K562 (cell line): ENCODE results near the gene CLEC17A. TPM values are rescaled to one million over a fixed set of nuclear protein-coding genes. Genes with fewer than 3 reads are reported as not detected.

Source experiments
- ARID2 ChIP-seq: fragments of 450-650 bp; IDR thresholded peaks from 2 replicates; pipeline ENCODE4 v1.6.1; 2017; ENCODE audit warnings: antibody characterized with exemption, mild to moderate bottlenecking
- BCOR ChIP-seq: fragments of 450-650 bp; IDR thresholded peaks from 2 replicates; pipeline ENCODE4 v1.6.1; 2016
- BRF1 ChIP-seq: IDR thresholded peaks from 3 replicates; pipeline ENCODE4 v1.6.1; 2011; ENCODE audit warnings: borderline replicate concordance, mild to moderate bottlenecking; ENCODE audit not compliant: insufficient read length; ENCODE audit errors: extremely low read depth
- CC2D1A ChIP-seq: fragments of 450-650 bp; IDR thresholded peaks from 2 replicates; pipeline ENCODE4 v1.6.1; 2017; ENCODE audit warnings: mild to moderate bottlenecking
- CTBP1 ChIP-seq: fragments of 450-650 bp; IDR thresholded peaks from 2 replicates; pipeline ENCODE4 v1.6.1; 2016; ENCODE audit warnings: borderline replicate concordance
- EP300 ChIP-seq: IDR thresholded peaks from 2 replicates; pipeline ENCODE4 v1.6.1; 2012; ENCODE audit warnings: low read length, improper control_type of control experiment
- EP400 ChIP-seq: fragments of 450-650 bp; IDR thresholded peaks from 2 replicates; pipeline ENCODE4 v1.6.1; 2017; ENCODE audit warnings: antibody characterized with exemption, mild to moderate bottlenecking, moderate library complexity
- ETV6 ChIP-seq, 3 experiments: fragments of 150-350 bp in 1 of 3; sonication (generic) in 1 of 3; formaldehyde crosslinking in 1 of 3; IDR thresholded peaks; 2 replicates each; pipeline versions ENCODE4 v1.6.1 to v1.8.0; 2014 to 2022; ENCODE audit warnings: borderline replicate concordance in 2 of 3, low read depth in 2 of 3, antibody characterized with exemption in 1 of 3, low read length in 1 of 3, mild to moderate bottlenecking in 1 of 3, missing genetic modification reagents in 1 of 3
- FIP1L1 ChIP-seq: fragments of 200-400 bp; formaldehyde crosslinking; IDR thresholded peaks from 2 replicates; pipeline ENCODE4 v1.6.1; 2018; ENCODE audit warnings: mild to moderate bottlenecking, low read depth, low read length; ENCODE audit not compliant: poor library complexity, severe bottlenecking
- FOS ChIP-seq: IDR thresholded peaks from 3 replicates; pipeline ENCODE4 v1.6.1; 2011; ENCODE audit not compliant: insufficient read length; ENCODE audit errors: extremely low read depth
- FOXM1 ChIP-seq, 2 experiments: fragments of 450-650 bp in 1 of 2; sonication (generic) in 1 of 2; formaldehyde crosslinking in 1 of 2; IDR thresholded peaks; 2 replicates each; pipeline versions ENCODE4 v1.6.1 to v1.9.0; 2017 to 2022; ENCODE audit warnings: low read depth in 2 of 2, mild to moderate bottlenecking in 2 of 2, missing genetic modification reagents in 1 of 2, moderate library complexity in 1 of 2
- GABPA ChIP-seq: fragments of 200-800 bp; sonication (Bioruptor generic); conservative IDR thresholded peaks from 2 replicates; pipeline ENCODE4 v1.6.1; 2016; ENCODE audit warnings: low read depth, missing genetic modification characterization, missing compliant biosample characterization
- GABPB1 ChIP-seq: sonication (generic); formaldehyde crosslinking; IDR thresholded peaks from 2 replicates; pipeline ENCODE4 v1.8.0; 2022; ENCODE audit warnings: mild to moderate bottlenecking, missing genetic modification reagents
- GATA2 ChIP-seq: sonication (generic); formaldehyde crosslinking; IDR thresholded peaks from 2 replicates; pipeline ENCODE4 v1.4.0; 2020; ENCODE audit warnings: mild to moderate bottlenecking, missing genetic modification reagents
- KLF6 ChIP-seq: fragments of 250-450 bp; sonication (Bioruptor Pico); IDR thresholded peaks from 2 replicates; pipeline ENCODE4 v1.4.0; 2020; ENCODE audit warnings: mild to moderate bottlenecking, moderate library complexity, borderline replicate concordance
- MAFG ChIP-seq: fragments of 450-650 bp; conservative IDR thresholded peaks from 2 replicates; pipeline ENCODE4 v1.6.1; 2016; ENCODE audit warnings: missing genetic modification characterization, missing compliant biosample characterization
- NFE2L1 ChIP-seq: fragments of 450-650 bp; IDR thresholded peaks from 2 replicates; pipeline ENCODE4 v1.6.1; 2016; ENCODE audit warnings: missing genetic modification characterization, low read depth, mild to moderate bottlenecking, missing compliant biosample characterization, moderate library complexity, borderline replicate concordance
- NONO ChIP-seq, 2 experiments: fragments of 200-400 bp in 1 of 2; fragments of 450-650 bp in 1 of 2; formaldehyde crosslinking in 1 of 2; IDR thresholded peaks; 2 replicates each; pipeline ENCODE4 v1.6.1; 2017; ENCODE audit warnings: low read depth in 2 of 2, mild to moderate bottlenecking in 2 of 2, moderate library complexity in 2 of 2, low read length in 1 of 2
- POLR2AphosphoS2 ChIP-seq: IDR thresholded peaks from 2 replicates; pipeline ENCODE4 v1.6.1; 2012; ENCODE audit warnings: low read length, improper control_type of control experiment
- RAD51 ChIP-seq: fragments of 450-650 bp; IDR thresholded peaks from 2 replicates; pipeline ENCODE4 v1.7.1; 2016; ENCODE audit warnings: low read depth, mild to moderate bottlenecking, borderline replicate concordance
- RFX5 ChIP-seq: IDR thresholded peaks from 2 replicates; pipeline ENCODE4 v1.6.1; 2011; ENCODE audit warnings: low read depth, mild to moderate bottlenecking, improper control_type of control experiment, low read length
- SAFB ChIP-seq: fragments of 200-400 bp; formaldehyde crosslinking; IDR thresholded peaks from 2 replicates; pipeline ENCODE4 v1.6.1; 2017; ENCODE audit warnings: low read depth, low read length, borderline replicate concordance
- SMARCA4 ChIP-seq: fragments of 450-650 bp; IDR thresholded peaks from 2 replicates; pipeline ENCODE4 v1.6.1; 2016
- TSC22D4 ChIP-seq: fragments of 450-650 bp; IDR thresholded peaks from 2 replicates; pipeline ENCODE4 v1.6.1; 2016; ENCODE audit warnings: missing genetic modification characterization, missing biosample characterization, control low read depth
- ZNF174 ChIP-seq: fragments of 250-450 bp; sonication (Bioruptor Pico); IDR thresholded peaks from 2 replicates; pipeline ENCODE4 v1.4.0; 2020; ENCODE audit warnings: mild to moderate bottlenecking
- ZNF263 ChIP-seq: sonication (generic); formaldehyde crosslinking; IDR thresholded peaks from 2 replicates; pipeline ENCODE4 v1.8.0; 2022; ENCODE audit warnings: mild to moderate bottlenecking, missing genetic modification reagents, borderline replicate concordance
- ZNF395 ChIP-seq: fragments of 200-800 bp; sonication (Bioruptor generic); IDR thresholded peaks from 2 replicates; pipeline ENCODE4 v1.6.1; 2017; ENCODE audit warnings: missing genetic modification characterization, missing compliant biosample characterization
- polyA plus RNA-seq, 8 experiments: library from polyadenylated mRNA; depleted of rRNA in 4 of 8; stranded (reverse) in 5 of 8; unstranded in 3 of 8; fragments of >200 nt; fragmentation: Nextera tagmentation in 2 of 8; fragmentation: Illumina TruSeq in 1 of 8; extraction: Ambion mirVana in 2 of 8; extraction: Trizol in 1 of 8; gene quantifications; 2 replicates each; pipeline versions ENCODE4 v1.2.1 to v1.2.3, GENCODE V29; 2011 to 2014; ENCODE audit warnings: inconsistent platforms in 1 of 8, missing spikeins in 1 of 8
- total RNA-seq, 7 experiments: library from RNA; depleted of rRNA in 6 of 7; stranded (reverse); fragments of >200 nt in 6 of 7; fragmentation: Illumina TruSeq in 2 of 7; extraction: Trizol in 2 of 7; gene quantifications; 2 replicates each; pipeline versions ENCODE4 v1.2.1 to v1.2.3, GENCODE V29; 2011 to 2021; ENCODE audit warnings: low replicate concordance in 1 of 7
- TF ChIP-seq, protein P1 (sequence below): fragments of 450-650 bp; formaldehyde crosslinking; IDR thresholded peaks from 2 replicates; pipeline ENCODE4 v1.4.0; 2022; ENCODE audit warnings: missing genetic modification characterization

Gene CLEC17A
- total and polyA plus RNA-seq, 9 of the 15 experiments (the other 6 are each of a cell fraction or from before 2014, with no cell fraction given), result 0.03 TPM; not detected in 8

- TF ChIP-seq ARID2 (no peak), FIP1L1 (no peak), POLR2AphosphoS2 (no peak), RFX5 (no peak), GABPA (tag) (no peak), BCOR (no peak), EP400 (peak; percentile 70), SMARCA4 (no peak), SAFB (no peak), ETV6 (IDR thresholded peaks at IDR 0.05; ENCODE audit: borderline replicate concordance in 1 of 2, low read depth in 2 of 2, low read length in 1 of 2) (no peak), ETV6 (CRISPR knock-in tag; IDR thresholded peaks at IDR 0.05; ENCODE audit: borderline replicate concordance) (no peak), MAFG (tag) (no peak), GABPB1 (no peak), KLF6 (no peak), FOS (no peak), ZNF174 (CRISPR knock-in tag) (no peak), NONO (IDR thresholded peaks at IDR 0.05; ENCODE audit: low read depth in 2 of 2, low read length in 1 of 2) (no peak), CC2D1A (no peak), GATA2 (CRISPR knock-in tag) (no peak), TSC22D4 (tag) (no peak), EP300 (peak; percentile 26; the same call in 1 of the 2 replicates), ZNF263 (CRISPR knock-in tag) (no peak), ZNF395 (CRISPR knock-in tag) (no peak), BRF1 (no peak), CTBP1 (peak; percentile 47; the same call in 1 of the 2 replicates), RAD51 (no peak), FOXM1 (IDR thresholded peaks at IDR 0.05; ENCODE audit: low read depth) (no peak), FOXM1 (CRISPR knock-in tag; IDR thresholded peaks at IDR 0.05; ENCODE audit: low read depth) (no peak), NFE2L1 (tag) (no peak)
- TF ChIP-seq, protein P1, sequence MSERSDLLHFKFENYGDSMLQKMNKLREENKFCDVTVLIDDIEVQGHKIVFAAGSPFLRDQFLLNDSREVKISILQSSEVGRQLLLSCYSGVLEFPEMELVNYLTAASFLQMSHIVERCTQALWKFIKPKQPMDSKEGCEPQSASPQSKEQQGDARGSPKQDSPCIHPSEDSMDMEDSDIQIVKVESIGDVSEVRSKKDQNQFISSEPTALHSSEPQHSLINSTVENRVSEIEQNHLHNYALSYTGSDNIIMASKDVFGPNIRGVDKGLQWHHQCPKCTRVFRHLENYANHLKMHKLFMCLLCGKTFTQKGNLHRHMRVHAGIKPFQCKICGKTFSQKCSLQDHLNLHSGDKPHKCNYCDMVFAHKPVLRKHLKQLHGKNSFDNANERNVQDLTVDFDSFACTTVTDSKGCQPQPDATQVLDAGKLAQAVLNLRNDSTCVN, result no peak
Measured at GRCh38 chr19:14550201-14550754, 32.6 kb upstream of the CLEC17A start (continued).
